Heart left ventricle (tissue), 16 donors: ENCODE results near the gene NEMP1. TPM values are rescaled to one million over a fixed set of nuclear protein-coding genes. Genes with fewer than 3 reads are reported as not detected.

Experiments
- ATAC-seq, 4 donors: fragments of 200-7000 bp; cut with Tn5 transposase; one replicate each; pipeline ENCODE4 v1.9.1; 2020 to 2022; ENCODE audit warnings: moderate library complexity in 4 of 4, mild to moderate bottlenecking in 3 of 4, moderate number of reproducible peaks in 1 of 4
- DNase-seq, 5 donors: peaks; one replicate each; pipeline ENCODE4 v3.0.0-alpha.2; 2020
- H3K27ac ChIP-seq, 12 donors: fragments of 200-600 bp; sonication (generic) in 4 of 12; one replicate each; pipeline versions ENCODE4 v1.5.0 to v1.8.0; 2016 to 2022; ENCODE audit warnings: mild to moderate bottlenecking in 2 of 12
- H3K27me3 ChIP-seq, 9 donors: fragments of 200-600 bp; sonication (generic) in 2 of 9; one replicate each; pipeline versions ENCODE4 v1.5.1 to v1.8.0; 2016 to 2022; ENCODE audit warnings: mild to moderate bottlenecking in 3 of 9
- H3K36me3 ChIP-seq, 9 donors: fragments of 200-600 bp; sonication (generic) in 2 of 9; one replicate each; pipeline versions ENCODE4 v1.5.0 to v1.8.0; 2018 to 2022; ENCODE audit warnings: mild to moderate bottlenecking in 2 of 9
- H3K4me1 ChIP-seq, 12 donors: fragments of 200-600 bp; sonication (generic) in 4 of 12; one replicate each; pipeline versions ENCODE4 v1.5.0 to v1.8.0; 2016 to 2022; ENCODE audit warnings: mild to moderate bottlenecking in 3 of 12
- H3K4me3 ChIP-seq, 12 donors: fragments of 200-600 bp; sonication (generic) in 4 of 12; one replicate each; pipeline versions ENCODE4 v1.5.0 to v1.8.0; 2017 to 2022; ENCODE audit warnings: mild to moderate bottlenecking in 9 of 12, moderate library complexity in 4 of 12
- H3K9me3 ChIP-seq, 12 donors: fragments of 200-600 bp; sonication (generic) in 4 of 12; one replicate each; pipeline versions ENCODE4 v1.5.0 to v1.8.0; 2016 to 2022; ENCODE audit warnings: mild to moderate bottlenecking in 1 of 12
- POLR2A ChIP-seq, 2 donors: fragments of 450-650 bp; IDR thresholded peaks; one replicate each; pipeline ENCODE4 v1.6.1; 2017; ENCODE audit warnings: antibody characterized with exemption in 2 of 2, mild to moderate bottlenecking in 2 of 2, moderate library complexity in 2 of 2
- WGBS, 4 donors: extraction: QIAGEN DNeasy Blood & Tissue Kit in 2 of 4; methylation state at CpG; one replicate each; pipeline versions ENCODE4 v1.1.5 to v1.1.7; 2013 to 2018; 5-methylcytosine and 5-hydroxymethylcytosine counted together
- intact Hi-C, 10 donors: fragments of 100-400 bp; cut with DNase I; formaldehyde crosslinking; loops; one replicate each; pipeline versions ENCODE4 v1.11.1 to v1.14.2; 2022
- polyA plus RNA-seq, 2 donors: library from polyadenylated mRNA; stranded (reverse); fragments of 200-250 nt; gene quantifications; one replicate each; pipeline ENCODE4 v1.2.3, GENCODE V29; 2013
- total RNA-seq, 9 donors: library from RNA; depleted of rRNA in 2 of 9; stranded (reverse); fragments of >200 nt in 2 of 9; fragmentation: NEBNext Ultra II Directional in 3 of 9; extraction: Animal tissue kit (Norgen Biotek cat#: 25700) in 3 of 9; gene quantifications; one replicate each; pipeline versions ENCODE4 v1.1.0 to v1.2.4, GENCODE V29; 2016 to 2023
- TF ChIP-seq, protein P1 (sequence below), 12 donors: fragments of 200-600 bp; sonication (generic) in 4 of 12; IDR thresholded peaks; one replicate each; pipeline versions ENCODE4 v1.5.0 to v1.8.0; 2018 to 2022; ENCODE audit warnings: antibody characterized with exemption in 12 of 12, mild to moderate bottlenecking in 5 of 12
- donor health status: ischemic (EF 13 %, LVEDD 7.1; RV severe dilation, severe dysfunction).
- donor health status: healthy with polysubstance abuse.
- donor health status: DM: no; HTN: yes; CAD: no.
- donor health status: DM: no; HTN: no; CAD: no.
- donor health status: ischemic (EF 25% LVEDD 6.9; RV normal size, moderate dysfunction).
- donor health status: ischemic (EF 25% LVEDD 5.7; RV mildly dilated, moderate dysfunction).
- donor health status: healthy.
- donor health status: DM: yes; HTN: yes; CAD: no.
- donor health status: ischemic (EF 35%, LVEDD 5.7; RV mildly dilated, moderate dysfunction).
- donor health status: nonischemic (EF 11% LVEDD 7.7; RV severe dilation, severe dysfunction).
- donor health status: DM: yes; HTN: yes; CAD: no.
- donor health status: PGD.
- donor health status: ischemic (EF 29% LVEDD 5.4; RV normal size, mild dysfunction).
- donor health status: nonischemic (EF 23%, LVEDD 6.1; RV moderate dilation, normal function).

The NEMP1 gene
- total and polyA plus RNA-seq, 11 donors = 1.4 to 12.0 (median 3.5) TPM

DNA sequence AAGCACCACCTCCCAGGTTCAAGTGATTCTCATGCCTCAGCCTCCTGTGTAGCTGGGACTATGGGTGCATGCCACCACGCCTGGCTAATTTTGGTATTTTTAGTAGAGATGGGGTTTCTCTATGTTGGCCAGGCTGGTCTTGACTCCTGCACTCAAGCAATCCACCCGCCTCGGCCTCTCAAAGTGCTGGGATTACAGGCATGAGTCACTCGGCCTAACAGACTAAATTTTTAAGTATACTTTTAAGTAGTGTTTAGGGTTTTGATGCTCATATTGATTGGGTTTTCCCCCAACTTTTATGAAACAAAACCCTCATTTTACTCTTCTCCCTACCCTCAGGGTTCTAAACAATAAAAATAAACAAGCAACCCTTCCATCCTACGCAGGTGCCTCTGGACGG lies 34.1 kb downstream of the NEMP1 start:
- intact Hi-C loops = no loop called here
- no peak overlapping the region for H3K4me3 ChIP-seq
- WGBS, 4 donors = 84 to 92% (median 89%) methylated on average over 6 of the region's 6 CpGs

DNA sequence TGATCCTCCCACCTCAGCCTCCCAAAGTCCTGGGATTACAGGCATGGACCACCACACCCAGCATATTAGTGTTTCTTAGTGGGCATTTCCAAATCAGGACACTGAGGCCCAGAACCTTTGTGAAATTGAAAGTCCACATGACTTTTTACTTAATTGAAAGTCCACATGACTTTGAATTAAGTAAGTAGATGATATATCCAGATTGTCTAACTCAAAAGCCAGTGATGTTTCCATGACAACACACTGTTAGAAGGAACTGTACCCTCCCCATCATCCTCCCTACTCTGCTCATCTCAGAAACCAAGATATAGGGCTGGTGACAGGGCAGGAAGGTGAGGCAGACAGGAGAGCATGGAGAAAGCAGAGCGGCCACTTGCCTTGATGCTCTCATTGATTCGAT lies 35.9 kb downstream of the NEMP1 start:
- no peak for ATAC-seq
- Histone ChIP-seq H3K27ac (no peak overlapping the region), H3K36me3 (no peaks in the 10 kb centered on the region), H3K4me1 (peaks cover 0 to 23% (median 0%) of the 10 kb centered on the region in 12 donors), H3K4me3 (no peak overlapping the region), H3K27me3 (peaks cover 0 to 16% (median 0%) of the 10 kb centered on the region in 9 donors), H3K9me3 (no peaks in the 10 kb centered on the region)
- intact Hi-C loops = no loop called here
- TF ChIP-seq POLR2A (IDR thresholded peaks at IDR 0.05) = no peak
- TF ChIP-seq, protein P1, sequence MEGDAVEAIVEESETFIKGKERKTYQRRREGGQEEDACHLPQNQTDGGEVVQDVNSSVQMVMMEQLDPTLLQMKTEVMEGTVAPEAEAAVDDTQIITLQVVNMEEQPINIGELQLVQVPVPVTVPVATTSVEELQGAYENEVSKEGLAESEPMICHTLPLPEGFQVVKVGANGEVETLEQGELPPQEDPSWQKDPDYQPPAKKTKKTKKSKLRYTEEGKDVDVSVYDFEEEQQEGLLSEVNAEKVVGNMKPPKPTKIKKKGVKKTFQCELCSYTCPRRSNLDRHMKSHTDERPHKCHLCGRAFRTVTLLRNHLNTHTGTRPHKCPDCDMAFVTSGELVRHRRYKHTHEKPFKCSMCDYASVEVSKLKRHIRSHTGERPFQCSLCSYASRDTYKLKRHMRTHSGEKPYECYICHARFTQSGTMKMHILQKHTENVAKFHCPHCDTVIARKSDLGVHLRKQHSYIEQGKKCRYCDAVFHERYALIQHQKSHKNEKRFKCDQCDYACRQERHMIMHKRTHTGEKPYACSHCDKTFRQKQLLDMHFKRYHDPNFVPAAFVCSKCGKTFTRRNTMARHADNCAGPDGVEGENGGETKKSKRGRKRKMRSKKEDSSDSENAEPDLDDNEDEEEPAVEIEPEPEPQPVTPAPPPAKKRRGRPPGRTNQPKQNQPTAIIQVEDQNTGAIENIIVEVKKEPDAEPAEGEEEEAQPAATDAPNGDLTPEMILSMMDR (IDR thresholded peaks at IDR 0.05) = no peak
- no peak for DNase-seq
- 85 to 94% (median 89%) methylated on average over 2 of the region's 2 CpGs for WGBS, 4 donors

More for the DNA sequence above, 34.1 kb downstream of the NEMP1 start:
- no peak for TF ChIP-seq POLR2A (IDR thresholded peaks at IDR 0.05)
- H3K27me3 ChIP-seq = peaks cover 0 to 16% (median 0%) of the 10 kb centered on the region in 9 donors
- H3K27ac ChIP-seq = no peak overlapping the region
- H3K9me3 ChIP-seq = no peaks in the 10 kb centered on the region
- ATAC-seq = no peak
- H3K4me1 ChIP-seq = peaks cover 0 to 36% (median 0%) of the 10 kb centered on the region in 12 donors
- DNase-seq = no peak
- no peaks in the 10 kb centered on the region for H3K36me3 ChIP-seq

DNA sequence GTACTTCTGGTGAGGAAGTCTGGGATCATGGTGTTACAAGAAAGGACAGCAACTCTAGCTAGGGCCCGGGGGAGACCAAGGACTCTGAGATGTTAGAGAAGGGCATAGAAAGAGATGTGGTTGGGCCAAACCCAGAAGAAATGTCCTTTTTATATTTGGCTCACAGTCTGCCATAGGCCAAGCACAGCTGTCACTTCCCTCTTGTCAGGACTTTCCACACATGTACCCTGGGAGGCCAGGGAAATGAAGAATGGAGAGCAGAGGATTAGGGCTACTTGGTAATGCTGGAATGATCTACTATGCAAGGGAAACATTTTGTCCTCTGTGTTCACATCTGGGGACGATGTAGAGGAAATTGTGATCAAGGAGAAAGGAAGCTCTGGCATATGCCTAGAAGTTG lies 37.8 kb downstream of the NEMP1 start:
- H3K4me1 ChIP-seq = peaks cover 0 to 4% (median 0%) of the 10 kb centered on the region in 12 donors
- ATAC-seq (peak in 1 of 4 donors; percentile 37), DNase-seq (no peak)
- no peak overlapping the region for H3K4me3 ChIP-seq
- H3K9me3 ChIP-seq = no peaks in the 10 kb centered on the region
- intact Hi-C loops = no loop called here
- H3K27me3 ChIP-seq = peaks cover 0 to 10% (median 0%) of the 10 kb centered on the region in 9 donors
- no peak overlapping the region for H3K27ac ChIP-seq
- TF ChIP-seq, protein P1 (IDR thresholded peaks at IDR 0.05) = no peak
- TF ChIP-seq POLR2A (IDR thresholded peaks at IDR 0.05) = no peak
- 47 to 64% (median 61%) methylated on average over 2 of the region's 2 CpGs for WGBS, 4 donors
- no peaks in the 10 kb centered on the region for H3K36me3 ChIP-seq

DNA sequence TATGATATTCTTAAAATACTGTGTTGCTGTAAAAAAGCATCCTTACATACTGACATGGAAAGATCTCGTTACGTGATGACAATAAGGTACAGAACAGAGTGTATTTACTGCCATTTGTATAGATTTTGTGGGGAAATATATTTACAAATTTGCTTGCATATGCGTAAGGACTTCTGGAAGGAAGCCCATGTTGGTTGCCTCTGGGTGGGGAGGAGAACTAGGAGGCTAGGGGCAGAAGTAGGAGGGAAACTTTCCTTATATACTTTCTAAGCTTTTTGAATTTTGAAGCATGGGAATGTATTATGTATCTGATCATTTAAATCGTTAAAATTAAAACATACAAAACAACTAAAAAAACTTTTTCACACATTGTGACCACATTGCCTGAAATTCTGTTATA lies 38.4 kb downstream of the NEMP1 start:
- intact Hi-C loops = no loop called here
- no peak for TF ChIP-seq POLR2A (IDR thresholded peaks at IDR 0.05)
- TF ChIP-seq, protein P1 (IDR thresholded peaks at IDR 0.05) = no peak
- H3K9me3 ChIP-seq = no peaks in the 10 kb centered on the region
- H3K4me3 ChIP-seq = no peak overlapping the region
- H3K27me3 ChIP-seq = peaks cover 0 to 7% (median 0%) of the 10 kb centered on the region in 9 donors
- H3K4me1 ChIP-seq = no peaks in the 10 kb centered on the region
- WGBS, 4 donors = 89 to 94% (median 90%) methylated on average over 4 of the region's 4 CpGs
- no peaks in the 10 kb centered on the region for H3K36me3 ChIP-seq
- no peak for ATAC-seq
- H3K27ac ChIP-seq = no peak overlapping the region
- no peak for DNase-seq
